ENCODE results near the gene TPM1.

The TPM1 gene

GRCh38 chr15:63054985-63055384 is 12.4 kb downstream of the TPM1 start:
- no peak for DNase-seq (ENCODE audit: low read depth in 3 of 3)

DNA sequence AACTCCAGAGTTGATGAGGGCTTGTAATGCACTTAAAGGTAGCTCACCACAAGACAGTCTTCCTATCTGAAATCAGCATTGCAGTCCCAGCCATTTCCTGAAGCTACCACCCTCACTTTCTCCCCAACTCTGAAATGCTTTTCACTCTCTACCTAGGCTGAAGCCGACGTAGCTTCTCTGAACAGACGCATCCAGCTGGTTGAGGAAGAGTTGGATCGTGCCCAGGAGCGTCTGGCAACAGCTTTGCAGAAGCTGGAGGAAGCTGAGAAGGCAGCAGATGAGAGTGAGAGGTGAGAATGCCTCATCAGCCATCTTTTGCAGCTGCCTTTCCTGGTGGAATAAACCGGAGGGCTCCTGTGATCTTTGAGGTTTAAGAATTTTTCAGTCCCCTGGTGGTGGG is 14.3 kb downstream of the TPM1 start:
- no peak for DNase-seq (ENCODE audit: low read depth in 3 of 3)

GRCh38 chr15:63057468-63058345 is 15.2 kb downstream of the TPM1 start:
- DNase-seq (ENCODE audit: low read depth in 3 of 3): no peak

DNA sequence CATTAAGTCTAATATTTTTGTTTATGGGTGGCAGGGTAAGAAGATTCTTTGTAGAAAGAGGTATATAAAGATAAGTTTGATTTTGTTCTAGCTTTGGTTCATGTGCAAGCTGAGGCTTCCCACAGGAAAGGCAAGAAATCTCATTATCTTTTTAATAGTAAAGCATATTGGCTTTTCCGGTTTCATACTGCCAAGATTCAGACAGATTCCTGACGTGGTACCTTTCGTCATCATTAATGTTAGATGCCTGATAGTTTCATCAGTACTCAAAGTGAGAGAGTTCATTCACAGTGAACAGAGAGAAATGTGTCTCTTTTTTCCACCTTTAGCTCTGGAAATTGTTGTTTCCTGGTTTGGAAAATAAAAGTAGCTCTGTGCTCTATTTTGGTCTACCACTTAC is 16.5 kb downstream of the TPM1 start:
- DNase-seq (ENCODE audit: low read depth in 3 of 3): no peak

GRCh38 chr15:63059573-63060216 is 17.1 kb downstream of the TPM1 start:
- no peak for DNase-seq (ENCODE audit: low read depth in 3 of 3)

GRCh38 chr15:63060699-63061098 is 18.2 kb downstream of the TPM1 start:
- DNase-seq (ENCODE audit: low read depth in 3 of 3): no peak

- no peak for DNase-seq (ENCODE audit: low read depth in 3 of 3)
These were observed 19.4 kb downstream of the TPM1 start for GRCh38 chr15:63061975-63062374.

GRCh38 chr15:63063164-63063756 is 20.7 kb downstream of the TPM1 start:
- no peak for DNase-seq (ENCODE audit: low read depth in 3 of 3)

DNA sequence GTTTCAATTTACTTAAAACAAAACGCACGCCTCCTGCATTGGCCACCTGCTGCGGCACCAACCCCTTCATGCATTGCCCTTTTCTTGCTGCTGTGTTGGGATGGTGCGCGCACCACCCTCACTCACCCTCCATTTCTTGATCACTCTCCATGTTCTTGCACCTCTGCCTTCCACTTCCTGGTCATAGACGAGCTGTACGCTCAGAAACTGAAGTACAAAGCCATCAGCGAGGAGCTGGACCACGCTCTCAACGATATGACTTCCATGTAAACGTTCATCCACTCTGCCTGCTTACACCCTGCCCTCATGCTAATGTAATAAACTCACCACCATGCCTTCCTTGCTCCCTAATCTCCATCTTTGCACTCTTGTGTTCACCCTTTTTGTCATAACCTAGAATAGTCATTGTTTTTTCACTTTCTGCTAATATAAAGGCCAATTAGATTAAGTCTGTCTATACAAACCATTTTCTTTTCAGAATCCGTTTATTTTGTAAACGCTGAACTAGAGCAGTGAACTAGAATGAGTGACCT is 21.4 kb downstream of the TPM1 start:
- DNase-seq (ENCODE audit: low read depth in 3 of 3): no peak

- DNase-seq (ENCODE audit: low read depth in 3 of 3): no peak
These were observed 23.0 kb downstream of the TPM1 start for GRCh38 chr15:63065262-63066221.

DNA sequence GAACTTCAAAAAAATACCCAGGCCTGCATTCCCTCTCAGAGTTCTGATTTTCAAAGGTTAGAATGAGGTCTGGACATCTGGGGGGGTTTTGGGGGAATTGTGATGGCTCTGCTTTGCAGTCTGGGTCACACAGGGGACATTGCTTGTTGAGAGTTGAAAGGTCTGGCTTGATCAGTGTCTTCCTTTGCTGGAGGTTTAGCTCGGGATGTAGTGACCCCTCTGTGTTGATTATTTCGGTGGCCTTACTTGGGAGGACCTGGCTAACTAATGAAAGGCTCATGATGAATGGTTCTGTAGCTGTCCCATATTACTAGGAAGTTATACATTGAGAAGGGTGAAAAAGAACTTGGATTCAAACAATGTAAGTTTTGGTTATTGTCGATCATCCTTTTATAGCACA is 23.7 kb downstream of the TPM1 start:
- no peak for DNase-seq (ENCODE audit: low read depth in 3 of 3)

DNA sequence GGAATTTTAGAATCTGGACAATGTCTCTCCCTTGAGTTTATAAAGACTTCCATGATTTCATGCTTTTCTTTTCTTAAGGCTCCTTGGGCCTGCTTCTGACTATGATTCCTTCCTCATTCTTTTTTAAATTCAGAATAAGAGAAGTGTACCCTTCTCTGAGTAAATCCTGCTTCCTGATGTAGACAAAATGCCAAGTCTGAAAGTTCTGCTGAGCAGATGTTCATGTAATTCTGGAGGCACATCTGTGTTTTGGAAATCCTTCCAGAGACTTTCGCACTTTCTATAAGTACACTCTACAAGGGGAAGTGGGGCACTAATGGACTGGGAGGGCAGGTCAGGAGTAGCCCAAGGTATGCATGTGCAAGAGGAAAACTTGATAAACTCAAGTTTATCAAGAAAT is 24.8 kb downstream of the TPM1 start:
- DNase-seq (ENCODE audit: low read depth in 3 of 3): no peak

DNA sequence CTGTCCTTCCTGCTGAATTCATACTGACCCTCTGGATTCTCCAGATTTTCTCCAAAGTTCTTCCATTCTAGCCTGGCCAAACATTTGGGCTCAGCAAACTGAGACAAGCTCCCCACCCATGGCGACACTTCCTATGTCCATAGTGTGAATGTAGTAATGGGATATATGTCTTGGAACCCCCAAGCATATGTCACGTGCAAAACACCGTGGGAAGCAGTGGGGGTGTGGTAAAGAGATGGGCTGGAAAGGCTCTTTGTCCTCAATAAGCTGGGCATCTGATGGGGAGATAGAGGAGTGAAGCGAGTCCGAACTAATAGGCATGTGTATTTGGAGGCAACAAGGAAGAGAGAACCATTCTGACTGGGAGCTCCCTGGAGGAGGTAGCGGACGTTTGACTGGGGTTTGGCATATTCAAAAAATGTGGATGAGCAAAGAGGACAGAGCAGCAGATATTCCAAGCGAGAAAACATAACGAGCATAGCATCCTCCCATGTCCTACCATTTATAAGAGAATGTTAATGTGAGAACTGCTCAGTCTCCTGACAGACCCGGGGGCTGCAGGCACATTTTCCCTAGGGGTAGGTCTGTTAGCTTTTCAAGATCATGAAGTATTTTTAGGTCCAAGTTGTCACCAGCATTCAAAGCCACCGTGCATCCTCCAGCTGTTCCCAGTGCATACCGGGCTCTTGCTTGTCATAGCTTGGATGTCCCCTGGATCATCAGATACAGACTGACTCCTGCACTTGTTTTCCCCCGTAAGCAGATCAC is 25.6 kb downstream of the TPM1 start:
- DNase-seq (ENCODE audit: low read depth in 3 of 3): no peak

GRCh38 chr15:63069616-63070090 is 27.1 kb downstream of the TPM1 start:
- no peak for DNase-seq (ENCODE audit: low read depth in 3 of 3)

DNA sequence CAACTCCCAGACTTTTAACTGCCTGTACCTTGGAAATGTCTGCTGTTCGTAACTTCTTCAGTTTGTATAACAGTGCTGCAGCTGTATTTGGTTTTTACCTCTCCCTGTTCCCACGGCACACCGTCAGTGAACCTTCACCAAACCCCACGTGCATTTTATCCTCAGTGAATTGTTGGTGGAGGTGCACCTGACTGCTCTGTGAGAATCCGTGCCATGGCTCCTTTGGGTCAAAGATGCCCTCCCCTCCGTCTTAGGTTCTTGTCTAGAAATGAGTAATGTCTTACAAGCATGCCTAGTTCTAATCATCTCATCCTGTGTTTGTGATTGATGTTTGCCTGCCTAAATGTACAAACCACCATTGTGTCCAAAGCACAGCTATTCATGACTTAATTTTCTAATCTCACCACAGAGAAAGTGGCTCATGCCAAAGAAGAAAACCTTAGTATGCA is 28.2 kb downstream of the TPM1 start:
- DNase-seq (ENCODE audit: low read depth in 3 of 3): no peak

DNA sequence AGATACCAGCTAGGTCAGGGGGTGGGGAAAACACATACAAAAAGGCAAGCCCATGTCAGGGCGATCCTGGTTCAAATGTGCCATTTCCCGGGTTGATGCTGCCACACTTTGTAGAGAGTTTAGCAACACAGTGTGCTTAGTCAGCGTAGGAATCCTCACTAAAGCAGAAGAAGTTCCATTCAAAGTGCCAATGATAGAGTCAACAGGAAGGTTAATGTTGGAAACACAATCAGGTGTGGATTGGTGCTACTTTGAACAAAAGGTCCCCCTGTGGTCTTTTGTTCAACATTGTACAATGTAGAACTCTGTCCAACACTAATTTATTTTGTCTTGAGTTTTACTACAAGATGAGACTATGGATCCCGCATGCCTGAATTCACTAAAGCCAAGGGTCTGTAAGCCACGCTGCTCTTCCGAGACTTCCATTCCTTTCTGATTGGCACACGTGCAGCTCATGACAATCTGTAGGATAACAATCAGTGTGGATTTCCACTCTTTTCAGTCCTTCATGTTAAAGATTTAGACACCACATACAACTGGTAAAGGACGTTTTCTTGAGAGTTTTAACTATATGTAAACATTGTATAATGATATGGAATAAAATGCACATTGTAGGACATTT is 28.9 kb downstream of the TPM1 start:
- DNase-seq (ENCODE audit: low read depth in 3 of 3): no peak

GRCh38 chr15:63072023-63072650 is 29.6 kb downstream of the TPM1 start:
- no peak for DNase-seq (ENCODE audit: low read depth in 3 of 3)

DNA sequence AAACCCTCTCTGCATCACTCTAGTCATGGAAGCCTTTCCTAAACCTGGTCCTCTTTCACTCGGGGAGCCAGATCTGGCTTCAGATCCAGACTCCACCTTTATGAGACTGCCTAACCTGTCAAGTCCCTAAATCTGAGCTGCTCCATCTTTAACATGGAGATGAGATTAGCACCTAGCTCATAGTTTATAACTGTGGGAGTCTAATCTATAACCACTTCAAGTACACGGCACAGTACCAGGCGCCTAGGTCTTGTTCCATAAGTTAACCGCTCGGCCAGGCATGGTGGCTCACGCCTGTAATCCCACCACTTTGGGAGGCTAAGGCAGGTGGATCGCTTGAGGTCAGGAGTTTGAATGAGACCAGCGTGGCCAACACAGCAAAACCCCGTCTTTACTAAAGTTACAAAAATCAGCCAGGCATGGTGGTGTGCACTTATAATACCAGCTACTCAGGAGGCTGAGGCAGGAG is 30.3 kb downstream of the TPM1 start:
- DNase-seq (ENCODE audit: low read depth in 3 of 3): no peak

DNA sequence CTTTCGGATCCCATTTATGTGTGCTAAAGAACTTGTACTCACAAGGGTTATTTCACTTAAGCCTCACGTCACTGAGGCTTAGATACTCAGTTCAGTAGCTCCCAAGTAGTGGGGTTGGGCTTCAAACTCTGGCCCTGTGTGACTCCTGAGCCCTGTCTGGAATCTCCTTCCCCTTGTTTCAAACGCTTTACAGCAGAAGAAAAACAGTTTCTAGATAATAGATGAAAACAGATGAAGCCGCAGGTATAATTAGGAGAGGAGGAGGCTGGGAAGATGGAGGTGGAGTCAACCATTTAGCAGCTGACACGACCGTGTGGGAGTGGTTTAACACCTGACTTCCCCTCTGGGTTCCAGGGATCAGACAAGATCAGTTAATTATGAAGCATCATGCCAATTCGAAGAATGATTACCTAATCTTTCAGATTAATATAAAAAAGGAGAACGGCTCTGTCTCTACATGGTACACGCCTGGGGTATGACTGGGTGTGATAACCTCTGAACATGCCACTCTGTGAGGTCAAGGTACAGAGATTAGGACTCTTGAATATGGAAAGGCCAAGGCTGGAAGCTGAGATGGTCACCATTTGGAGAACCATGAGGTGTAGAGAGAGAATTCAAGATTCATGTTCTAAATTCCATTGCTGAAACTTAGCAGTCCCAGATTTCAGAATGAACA is 31.1 kb downstream of the TPM1 start:
- DNase-seq (ENCODE audit: low read depth in 3 of 3): no peak

All from stimulated activated CD4-positive, alpha-beta T cell treated with anti-CD3 and anti-CD28 coated beads, TNF-alpha, amount 100 ng/mL, for 48 hours (primary cell).